ENCODE results near the gene SFXN5.
"Not testable (repeated sequence)": the region's sequence is repeated elsewhere in the genome, so short reads cannot be mapped to it uniquely, and the experiment has no call there.

Gene SFXN5

DNA sequence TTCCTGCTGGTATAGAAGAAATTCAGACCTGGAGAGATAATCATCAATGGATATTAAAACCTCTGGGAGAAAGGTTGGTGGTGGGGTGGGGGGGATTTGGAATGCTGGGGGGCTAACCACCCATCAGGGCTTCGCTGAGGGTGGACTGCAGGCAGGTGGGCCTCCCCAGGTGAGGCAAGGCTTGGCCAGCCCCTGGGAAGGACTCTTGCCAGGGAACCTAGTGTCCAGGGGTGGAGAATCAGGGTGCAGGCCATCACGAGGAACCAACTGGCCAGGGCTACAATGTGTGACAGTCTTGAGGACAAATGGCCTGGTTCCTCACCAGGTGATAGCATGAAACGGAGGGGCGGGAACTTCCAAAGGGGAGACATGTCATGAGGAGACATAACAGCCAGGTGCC, 29.4 kb upstream of the SFXN5 start:
- DNase-seq: no peak

DNA sequence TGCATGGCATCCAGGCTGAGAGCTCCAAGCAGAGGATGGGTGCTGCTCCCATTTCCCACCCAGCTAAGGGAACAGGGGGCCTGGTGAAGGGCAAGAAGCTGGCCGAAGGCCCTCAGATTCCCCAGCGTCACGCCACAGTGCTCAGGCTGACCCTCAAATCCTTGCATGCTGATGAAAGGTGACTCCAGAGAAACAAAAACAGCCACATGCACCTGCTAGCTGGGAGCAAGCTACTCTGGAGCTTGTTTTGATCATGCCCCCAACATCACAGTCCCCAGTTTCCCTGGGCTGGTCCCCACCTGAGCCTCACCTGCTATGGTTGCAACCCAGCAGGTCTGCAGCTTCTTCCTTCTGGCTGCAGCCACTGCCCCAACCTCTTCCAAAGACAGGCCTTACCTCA, 28.0 kb upstream of the SFXN5 start:
- DNase-seq: no peak

DNA sequence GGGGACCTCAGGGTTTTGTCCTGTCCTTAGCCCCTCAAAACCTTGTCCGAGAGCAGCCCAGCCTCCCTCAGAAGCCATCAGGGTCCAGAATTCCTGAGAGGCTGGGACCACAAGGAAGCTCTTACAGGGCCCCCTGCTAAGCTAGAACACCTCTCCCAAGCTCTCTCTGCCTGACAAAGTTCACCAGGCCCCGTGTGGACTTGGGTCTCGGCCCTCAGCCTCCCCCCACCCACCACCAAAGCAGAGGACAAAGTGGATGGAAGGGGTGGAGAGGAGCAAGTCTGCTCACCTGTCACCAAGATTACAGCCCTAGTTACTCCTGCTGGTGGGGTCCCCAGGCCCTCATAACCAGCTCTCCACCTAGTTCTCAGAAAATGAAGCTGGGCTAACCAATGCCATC, 24.4 kb upstream of the SFXN5 start:
- DNase-seq: no peak

DNA sequence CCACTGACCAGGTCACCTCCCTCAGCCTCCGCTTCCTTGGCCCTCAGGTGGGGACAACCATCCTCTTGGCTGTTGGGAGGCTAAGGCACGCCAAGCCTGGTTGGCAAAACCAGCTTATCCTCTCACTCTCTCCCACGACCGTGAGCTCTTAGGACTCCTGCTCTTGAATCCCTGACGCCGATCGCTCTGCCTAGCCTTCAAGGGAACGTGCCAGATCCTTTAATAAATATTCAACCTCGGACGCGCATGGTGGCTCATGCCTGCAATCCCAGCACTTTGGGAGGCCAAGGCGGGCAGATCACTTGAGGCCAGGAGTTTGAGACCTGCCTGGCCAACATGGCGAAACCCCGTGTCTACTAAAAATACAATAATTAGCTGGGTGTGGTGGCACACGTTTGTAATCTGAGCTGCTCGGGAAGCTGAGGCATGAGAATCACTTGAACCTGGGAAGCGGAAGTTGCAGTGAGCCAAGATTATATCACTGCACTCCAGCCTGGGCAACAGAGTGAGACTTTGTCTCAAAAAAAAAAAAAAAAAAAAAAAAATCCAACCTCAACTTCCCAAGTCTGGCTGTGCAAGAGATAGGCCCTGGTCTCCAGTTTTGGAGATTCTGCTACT, 22.2 kb upstream of the SFXN5 start:
- not testable (repeated sequence) for DNase-seq

DNA sequence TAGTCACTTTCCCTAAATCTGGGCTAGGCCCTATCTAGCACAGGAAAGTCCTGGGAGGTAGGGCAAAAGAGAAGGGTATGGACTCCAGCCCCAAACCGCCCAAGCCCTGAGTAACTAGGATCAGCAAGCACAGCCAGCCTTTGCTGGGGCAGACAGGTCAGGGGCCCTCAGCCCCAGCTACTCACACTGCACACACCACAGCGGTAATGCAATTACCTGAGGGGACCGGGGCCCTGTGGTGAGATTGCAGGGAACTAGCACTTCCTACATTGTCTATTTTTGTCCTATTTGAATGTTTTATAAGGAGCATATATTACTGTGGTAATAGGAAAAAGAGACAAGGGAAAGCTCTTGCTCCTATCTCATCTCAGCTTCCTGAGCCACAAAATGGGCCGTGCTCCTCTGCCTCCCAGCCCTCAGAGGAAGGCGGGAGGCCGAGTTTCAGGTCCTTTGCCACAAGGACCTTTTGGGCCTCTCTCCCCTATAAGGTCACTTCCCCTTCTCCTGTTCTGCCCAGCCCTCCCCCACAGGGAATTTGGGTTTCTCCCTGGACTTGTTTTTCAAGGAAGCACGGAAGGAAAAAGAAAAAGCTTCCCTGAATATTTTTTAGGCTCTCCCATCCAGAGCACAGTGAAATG, 20.8 kb upstream of the SFXN5 start:
- DNase-seq: no peak

DNA sequence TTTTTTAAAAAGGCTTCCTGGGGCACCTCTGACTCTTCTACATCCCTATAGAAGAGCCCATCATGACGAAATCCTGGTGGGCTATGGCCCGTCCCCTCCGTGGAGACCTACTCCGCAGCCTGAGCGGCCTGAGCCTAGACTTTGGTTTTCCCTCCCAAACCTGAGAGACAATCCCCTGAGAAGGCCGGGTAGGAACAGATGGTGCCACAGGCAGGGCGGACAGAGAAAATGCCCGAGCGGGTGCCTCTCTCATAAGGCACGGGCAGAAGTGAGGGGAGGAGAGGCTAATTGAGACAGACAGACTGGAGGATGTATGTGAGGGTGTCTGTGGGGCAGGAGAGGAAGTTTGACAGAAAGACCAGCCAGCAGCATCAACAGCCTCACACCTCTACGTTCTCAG, 20.2 kb upstream of the SFXN5 start:
- DNase-seq: no peak

DNA sequence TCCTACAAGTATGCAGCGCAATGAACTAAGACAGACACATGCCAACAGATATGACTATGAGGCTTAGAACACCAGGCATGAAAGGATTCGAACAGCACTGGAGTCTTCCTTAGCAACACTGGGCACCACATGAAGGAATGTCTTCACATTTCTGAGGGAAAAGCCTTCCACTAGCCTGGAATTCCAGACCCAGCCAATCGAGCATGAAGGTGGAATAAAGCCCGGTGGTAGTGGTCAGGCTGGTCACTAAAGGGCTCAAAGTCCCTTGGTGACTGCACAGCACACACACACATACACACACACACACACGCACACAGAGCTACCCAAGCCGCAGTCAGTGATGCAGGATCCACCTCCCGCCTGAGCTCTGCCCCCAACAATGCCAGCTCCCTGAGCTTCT, 19.7 kb upstream of the SFXN5 start:
- peak; percentile 87 for DNase-seq

DNA sequence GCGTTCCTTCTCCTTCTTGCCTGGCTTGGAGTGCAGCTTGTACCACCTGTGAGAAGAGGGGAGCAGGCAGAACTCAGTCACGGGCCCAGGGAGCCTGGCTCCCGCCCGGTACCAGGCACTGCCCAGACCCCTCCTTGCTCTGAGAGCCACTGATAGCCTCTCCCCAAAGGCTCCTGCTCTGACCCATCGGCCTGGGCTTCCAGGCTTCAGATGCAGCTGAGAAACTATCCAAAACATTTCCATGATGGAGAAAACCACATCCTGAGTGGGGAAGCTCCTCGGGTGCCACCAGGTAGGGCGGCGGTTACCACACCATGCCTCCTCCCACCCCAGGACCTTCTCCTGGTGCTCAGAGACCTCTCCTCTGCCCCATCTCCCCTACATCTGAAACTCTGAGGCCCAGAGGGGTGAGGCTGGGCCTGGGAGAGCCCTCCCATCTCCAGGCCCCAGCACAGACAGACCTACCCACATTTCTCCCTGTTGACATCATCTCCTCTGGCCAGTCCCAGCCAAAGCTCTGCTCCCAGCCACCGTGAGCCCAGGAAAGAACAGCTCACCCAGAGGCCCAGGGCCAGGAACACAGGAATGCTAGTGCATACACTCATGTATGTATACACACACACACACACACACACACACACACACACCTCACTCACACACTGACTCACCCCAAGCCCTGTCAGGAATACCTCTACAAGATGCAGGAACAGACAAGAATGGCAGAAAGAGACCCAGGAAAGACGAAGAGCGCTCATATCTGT, 17.9 kb upstream of the SFXN5 start:
- peak; percentile 99 for DNase-seq

DNA sequence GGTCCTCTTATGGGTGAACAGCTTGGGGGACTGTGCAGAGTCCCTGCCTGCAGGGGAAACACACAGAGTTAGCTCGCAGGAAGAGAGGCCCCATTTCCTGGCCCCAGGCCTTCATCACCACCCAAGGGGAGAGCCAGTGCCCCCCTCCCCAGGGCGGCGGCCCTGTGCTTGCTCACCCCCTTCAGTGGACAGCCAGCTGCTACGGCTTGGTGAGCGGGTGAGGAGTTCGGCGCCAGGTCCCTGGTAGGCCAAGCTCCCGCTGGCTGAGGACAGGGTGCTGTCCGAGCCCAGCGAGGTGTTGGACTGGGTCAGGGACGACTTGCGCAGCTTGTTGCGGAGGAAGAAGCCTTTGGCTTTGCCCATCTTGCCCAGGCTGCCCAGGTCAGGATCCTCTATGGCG, 17.2 kb upstream of the SFXN5 start:
- DNase-seq: no peak

DNA sequence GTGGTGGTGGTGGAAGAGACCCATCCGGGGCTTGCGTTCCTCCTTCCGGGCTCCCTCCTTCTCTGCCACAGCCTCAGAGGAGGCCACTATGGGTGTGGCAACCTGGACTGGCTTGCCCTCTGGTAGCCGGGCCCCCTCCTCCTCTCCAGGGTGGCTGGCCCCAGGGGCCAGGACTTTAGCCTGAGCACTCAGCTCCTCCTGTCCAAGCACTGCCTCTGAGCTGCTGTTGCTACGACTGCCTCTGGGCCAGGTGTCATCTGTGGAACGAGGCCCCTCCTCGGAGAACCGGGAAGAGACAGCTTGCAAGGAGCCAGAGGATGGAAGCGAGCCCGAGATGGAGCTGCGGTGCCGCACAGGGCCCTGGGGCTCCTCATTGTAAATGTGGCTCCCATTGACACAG, 16.7 kb upstream of the SFXN5 start:
- no peak for DNase-seq

DNA sequence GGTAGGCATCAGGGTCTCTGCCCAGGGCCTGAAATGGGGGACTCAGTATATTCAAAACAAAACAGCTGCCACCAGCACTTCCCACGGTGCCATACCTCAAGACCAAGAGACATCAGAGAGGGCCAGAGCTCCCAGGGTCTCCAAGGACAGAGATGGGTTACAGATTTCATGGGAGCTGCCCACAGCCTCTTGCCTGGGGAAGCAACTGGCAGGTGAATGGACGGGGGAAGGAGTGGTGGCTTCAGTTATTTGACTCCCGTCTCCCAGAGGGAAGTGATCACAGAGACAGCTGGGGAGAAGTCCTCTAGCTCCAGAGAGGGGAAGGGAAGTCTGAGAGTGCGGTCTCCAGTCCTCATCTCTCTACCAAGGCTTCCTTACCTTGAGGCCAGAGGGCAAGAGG, 15.8 kb upstream of the SFXN5 start:
- no peak for DNase-seq

DNA sequence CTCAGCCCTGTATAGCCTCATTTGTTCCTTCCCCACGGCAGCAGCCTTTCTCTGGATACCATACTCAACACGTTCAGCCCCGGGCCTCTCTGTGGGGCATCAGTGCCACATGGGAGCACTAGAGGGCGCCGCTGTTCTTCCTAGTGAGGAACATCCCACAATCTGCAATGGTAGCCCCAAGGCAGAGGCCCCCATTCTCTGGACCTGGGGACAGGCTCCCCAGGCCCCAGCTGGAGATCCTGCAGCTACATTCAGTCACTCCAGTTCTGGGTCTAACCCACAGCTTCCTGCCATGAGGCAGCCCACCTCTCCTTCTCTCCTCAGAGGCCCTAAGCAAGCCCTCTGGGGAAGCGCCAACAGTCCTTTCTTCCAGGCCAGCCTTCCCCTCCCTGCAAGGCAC, 14.2 kb upstream of the SFXN5 start:
- DNase-seq: peak; percentile 73

DNA sequence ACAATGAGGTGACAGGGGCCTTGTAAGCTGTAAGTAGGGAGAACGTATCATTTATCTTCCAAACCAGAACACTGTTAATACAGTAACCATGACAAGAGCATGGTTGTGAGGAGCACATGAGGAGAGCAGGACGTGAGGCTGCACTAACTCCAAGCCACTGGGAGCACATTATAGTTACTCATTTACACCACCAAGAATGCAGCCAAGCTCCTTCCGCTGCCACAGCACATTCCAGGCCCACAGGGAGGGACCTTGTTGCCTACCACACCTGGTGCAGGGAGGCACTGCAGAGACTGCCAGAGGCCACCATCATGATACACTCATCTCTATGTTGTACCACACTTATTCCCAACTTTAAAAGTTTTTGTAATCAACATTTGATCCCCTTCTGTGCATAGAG, 13.5 kb upstream of the SFXN5 start:
- DNase-seq: no peak

DNA sequence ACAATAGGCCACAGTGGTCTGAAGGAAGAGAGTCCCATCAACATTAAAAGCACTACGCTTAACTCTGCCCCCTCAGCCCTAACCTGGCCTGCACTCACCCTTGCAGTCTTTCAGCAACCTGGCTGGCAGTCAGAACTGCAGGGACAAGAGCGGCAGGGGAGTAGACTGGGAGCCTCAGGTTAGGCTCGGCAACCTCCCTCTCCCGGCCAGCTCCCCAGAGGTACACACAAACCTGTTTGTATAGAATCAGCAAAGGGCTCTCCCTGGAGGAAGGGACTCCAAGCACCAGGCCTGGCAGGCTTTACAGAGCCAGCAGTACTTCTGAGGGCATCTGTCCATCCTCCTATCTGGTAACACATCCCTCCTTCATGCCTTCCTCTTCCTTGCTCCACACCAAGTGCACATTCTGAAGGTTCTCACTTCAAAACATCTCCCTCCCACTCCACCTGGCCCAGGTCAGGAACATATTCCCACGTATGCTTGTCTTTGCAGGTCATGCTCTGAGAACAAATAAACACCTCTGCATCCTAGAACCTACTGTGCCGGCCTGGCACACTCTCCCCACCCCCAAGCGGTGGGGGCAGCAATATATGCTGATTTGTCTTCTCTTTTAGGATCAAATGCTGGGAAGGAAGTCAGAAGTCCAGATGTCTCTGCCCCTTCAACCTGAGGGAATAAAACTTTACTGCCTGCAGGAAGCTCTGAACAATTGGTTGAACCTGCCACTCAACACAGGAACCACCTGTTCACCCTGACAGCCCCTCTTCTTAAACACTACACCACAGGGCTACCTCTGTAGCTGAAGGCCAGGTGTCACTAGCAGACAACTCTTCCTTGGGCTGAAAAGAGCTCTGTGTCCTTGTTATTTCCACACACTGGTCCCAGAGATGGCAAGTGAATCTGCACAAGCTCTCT, 12.6 kb upstream of the SFXN5 start:
- no peak for DNase-seq

DNA sequence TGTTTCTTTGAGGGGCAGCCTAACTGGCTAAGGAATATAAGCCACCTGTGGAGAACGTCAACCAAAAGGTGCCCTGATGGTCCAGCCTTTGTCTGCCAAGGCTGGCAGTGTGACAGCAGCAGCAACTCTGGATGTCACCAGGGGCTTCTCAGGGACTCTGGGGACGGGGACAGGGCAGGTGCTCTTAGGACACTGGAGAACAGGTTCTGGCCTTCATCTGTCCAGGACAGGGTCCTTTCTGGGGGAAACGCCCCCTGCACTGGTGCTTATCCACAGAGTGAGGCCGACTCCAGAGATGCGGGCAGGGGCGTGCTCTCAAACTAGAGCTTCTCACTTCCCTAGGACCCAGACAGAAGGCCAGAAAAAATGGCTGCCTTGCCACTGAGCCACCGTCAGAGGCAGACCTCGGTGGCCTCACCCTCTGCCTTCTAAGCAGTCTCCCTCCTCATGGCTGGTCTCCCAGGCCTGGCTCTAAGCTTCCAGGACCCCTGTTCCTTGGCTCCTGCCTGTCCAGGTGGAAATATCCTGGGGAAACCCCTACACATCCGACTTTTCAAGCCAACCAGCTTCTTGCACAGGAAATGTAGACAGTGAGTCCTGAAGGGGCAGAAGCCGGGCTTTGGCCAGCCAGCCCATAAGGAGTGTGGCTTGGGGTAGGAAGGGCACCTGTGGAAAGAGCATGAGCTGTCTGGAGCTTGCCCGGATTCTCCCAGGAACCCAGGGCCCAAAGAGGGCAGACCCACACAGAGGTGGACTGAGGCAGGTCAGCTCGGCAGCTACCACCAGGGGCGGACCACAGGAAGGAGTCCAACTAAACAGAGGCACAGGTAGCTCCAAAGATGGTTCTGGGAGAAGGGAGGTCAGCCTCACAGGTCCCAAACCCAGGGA, 11.3 kb upstream of the SFXN5 start:
- no peak for DNase-seq

DNA sequence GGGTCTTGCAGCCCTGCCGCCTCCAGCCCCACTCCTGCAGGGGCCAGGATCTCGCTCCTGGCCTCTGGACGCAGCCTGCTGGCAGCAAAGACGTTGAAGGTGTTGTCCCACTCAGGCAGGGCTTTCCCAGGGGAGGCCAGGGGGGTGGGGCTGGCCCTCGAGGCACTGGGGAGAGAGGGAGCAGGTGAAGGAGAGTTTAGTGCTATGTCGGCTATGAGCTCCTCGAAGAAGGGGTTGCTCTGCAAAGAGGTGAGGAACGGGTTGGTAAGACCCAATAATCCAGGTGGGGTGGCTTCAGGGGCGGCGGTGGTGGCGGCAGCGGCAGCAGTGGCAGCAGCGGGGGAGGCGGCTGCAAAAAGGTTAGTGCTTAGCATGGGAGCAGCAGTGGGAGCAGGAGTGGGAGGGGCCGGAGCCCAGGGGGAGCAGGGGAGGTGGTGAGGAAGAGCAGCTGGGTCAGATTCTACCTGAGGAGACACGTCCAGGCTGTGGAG, 9.7 kb upstream of the SFXN5 start:
- DNase-seq: no peak

DNA sequence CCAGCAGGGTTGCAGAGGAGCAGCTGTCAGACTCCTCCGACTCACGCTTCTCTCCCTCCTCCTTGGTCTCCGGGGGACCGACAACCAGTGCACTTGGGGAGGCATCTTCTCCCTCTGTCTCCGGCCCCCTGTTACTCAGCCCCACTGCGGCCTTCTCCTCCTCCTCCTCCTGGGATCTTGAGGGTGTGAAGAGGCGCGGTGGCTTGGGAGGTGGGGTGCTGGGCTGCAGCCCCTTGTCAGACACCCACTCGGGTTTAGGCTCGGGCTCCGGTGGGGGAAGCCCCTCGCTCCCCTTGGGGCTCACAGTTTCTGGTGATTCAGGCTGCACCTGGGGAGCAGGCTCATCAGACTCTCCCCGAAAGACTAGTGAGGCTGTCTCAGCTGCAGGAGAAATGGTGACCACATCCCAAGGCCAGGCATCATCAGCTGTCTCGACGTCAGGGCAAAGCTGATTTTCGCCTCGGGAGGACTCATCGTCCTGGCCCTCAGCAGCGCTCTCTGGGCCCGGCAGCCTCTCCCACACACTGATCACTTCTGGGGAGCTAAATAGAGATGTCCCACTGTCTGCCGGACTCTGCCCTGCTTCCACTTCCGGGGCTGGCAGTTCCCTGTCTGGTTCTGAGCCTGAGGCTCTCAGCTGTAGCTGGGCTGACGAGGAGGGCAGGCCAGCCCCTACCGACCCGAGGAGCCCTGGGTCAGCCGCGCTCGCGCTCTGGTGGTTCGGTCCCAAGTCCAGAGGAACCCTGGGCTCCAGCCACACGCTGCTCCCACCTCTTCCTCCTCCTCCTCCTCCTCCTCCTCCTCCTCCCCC, 9.0 kb upstream of the SFXN5 start:
- no peak for DNase-seq

DNA sequence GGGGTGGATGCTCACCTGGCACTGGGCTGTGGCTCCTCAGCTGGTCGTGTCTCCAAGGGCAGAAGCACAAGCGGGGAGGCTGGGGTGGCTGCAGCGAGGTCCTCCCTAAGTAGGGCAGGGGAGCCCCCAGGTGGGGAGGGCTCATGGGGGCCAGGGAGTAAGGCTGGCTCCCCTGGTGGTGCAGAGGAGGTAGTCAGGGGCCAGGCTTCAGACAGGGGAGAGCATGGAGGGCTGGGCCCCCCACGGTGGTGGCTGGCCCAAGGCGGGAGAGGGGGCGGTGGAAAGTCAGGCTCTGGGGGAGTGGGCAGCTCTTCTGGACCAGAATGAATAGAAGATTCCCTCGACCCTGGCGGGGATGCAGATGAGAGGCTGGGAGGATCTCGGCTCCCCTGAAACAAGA, 8.1 kb upstream of the SFXN5 start:
- DNase-seq: no peak

DNA sequence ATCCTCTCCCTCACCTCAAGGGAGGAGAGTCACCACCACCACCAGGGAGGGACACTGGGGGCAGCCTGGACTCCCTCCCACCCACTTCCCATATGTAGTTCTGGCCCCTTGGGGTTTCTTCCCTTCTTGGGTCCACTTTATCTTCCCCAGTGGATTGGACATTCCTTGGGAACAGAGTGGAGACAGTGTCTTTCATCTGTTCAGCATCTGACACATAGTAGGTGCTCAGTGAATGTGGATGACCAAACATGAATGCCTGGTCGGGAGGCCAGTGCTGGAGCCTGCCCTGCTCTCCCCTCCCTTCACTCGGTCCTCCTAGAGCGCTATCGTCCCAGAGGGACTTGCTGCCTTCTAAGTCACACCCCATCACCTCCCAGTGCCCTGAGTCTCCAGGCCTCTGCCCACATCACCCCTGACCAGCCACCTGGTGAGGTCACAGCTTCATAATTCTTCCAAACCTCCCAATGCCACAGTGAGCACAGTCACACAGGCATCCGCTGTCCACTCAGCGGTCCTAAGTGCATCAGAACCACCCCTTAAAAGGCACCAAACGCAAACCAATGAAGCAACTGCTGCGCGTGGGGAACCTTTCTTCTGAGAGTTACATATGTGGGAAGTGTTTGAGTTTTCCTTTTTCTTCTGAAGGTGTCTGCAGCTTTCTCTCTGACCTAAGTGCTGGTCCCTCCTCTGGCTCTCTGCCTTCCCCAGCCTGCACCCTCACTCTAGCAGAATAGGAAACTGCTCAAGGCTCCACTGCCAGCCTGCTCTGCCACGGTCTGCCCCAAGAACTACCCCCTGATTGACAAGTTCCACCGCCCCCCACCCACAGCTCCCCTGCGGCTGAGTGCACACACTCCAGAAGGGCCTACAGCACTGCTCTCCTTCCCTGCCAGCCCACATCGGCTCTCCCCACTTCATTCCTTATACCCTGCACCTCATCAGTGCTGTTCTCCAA, 7.2 kb upstream of the SFXN5 start:
- no peak for DNase-seq

DNA sequence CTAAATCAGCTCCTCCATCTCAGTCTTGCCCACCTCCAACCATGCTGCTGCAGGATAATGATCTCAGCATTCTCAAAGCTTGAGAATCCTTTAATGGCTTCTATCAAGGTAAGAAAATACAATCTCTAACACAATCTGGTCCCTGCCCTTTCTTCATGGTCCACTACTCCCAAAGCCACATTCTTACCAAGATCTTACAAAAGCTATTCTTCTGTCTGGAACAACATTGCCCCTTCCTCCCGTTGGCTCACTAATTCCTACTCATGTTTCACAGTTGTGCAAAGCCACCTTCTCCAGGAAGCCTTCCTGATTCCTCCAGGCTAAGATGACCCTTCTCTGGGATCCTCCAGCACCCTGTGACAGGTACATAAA, 5.9 kb upstream of the SFXN5 start:
- DNase-seq: no peak
